ENCODE results near the gene CXCL17. TPM values are rescaled to one million over a fixed set of nuclear protein-coding genes. Genes with fewer than 3 reads are reported as not detected.

Gene CXCL17
- total RNA-seq, 3 donors from 2014 or later = not detected

DNA sequence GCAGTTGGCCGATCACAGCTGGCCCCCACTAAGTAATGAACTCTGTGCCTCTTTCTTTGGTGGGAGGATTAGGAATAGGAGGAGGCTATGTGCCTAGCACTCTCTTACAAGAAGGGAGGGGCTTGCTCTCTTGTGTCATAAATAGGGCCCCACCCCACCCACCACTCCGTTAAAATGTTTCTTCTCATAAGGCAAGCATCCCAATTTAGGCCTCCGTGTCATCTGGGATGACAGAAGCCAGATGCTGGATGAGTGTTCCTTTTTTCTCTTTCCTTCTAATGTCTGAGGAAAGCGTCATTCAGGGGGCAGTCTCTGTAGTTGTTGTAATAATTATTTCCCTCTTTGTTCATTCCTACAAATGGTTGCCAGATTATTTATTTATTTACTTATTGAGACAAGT, 15.4 kb downstream of the CXCL17 start, which contains the start of gene LIPE:
TSS of gene LIPE (minus strand) at position 76 of the 400 bp plus-strand sequence. CDS start 239 bp downstream, outside the sequence.
- DNase-seq (no peak), ATAC-seq (no peak)
- TF ChIP-seq, protein P1, sequence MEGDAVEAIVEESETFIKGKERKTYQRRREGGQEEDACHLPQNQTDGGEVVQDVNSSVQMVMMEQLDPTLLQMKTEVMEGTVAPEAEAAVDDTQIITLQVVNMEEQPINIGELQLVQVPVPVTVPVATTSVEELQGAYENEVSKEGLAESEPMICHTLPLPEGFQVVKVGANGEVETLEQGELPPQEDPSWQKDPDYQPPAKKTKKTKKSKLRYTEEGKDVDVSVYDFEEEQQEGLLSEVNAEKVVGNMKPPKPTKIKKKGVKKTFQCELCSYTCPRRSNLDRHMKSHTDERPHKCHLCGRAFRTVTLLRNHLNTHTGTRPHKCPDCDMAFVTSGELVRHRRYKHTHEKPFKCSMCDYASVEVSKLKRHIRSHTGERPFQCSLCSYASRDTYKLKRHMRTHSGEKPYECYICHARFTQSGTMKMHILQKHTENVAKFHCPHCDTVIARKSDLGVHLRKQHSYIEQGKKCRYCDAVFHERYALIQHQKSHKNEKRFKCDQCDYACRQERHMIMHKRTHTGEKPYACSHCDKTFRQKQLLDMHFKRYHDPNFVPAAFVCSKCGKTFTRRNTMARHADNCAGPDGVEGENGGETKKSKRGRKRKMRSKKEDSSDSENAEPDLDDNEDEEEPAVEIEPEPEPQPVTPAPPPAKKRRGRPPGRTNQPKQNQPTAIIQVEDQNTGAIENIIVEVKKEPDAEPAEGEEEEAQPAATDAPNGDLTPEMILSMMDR (IDR thresholded peaks at IDR 0.05) = no peak
- Histone ChIP-seq H3K9me3 (no peaks in the 10 kb centered on the region), H3K4me3 (no peak within 1 kb of the TSS), H3K36me3 (ENCODE audit: low read depth) (no peaks in the 10 kb centered on the region), H3K4me1 (ENCODE audit: low read depth) (peaks cover 8% of the 10 kb centered on the region)
- intact Hi-C loops (cut with DNase I, micrococcal nuclease) = no loop called here

DNA sequence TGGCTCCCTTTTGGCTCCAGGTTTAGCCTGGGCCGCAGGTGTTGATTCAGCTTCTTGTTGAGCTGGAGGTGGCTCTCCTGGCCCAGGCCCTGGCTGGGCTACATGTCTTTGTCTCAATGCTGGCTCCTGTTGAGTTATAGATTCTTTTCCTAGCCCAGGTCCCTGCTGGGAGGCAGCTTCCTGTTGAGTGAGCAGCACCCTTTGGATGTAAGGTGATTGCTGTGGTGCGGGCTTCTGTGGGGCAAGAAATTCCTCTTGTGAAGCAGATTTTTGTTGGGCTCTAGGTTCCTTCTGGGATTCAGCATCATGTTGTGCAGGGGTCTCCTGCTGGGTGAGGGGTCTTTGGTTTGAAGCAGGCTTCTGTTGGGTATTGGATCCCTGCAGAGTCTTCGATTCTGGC, 16.1 kb downstream of the CXCL17 start:
- no peak overlapping the region for H3K4me3 ChIP-seq
- no peak for ATAC-seq
- TF ChIP-seq, protein P1 (IDR thresholded peaks at IDR 0.05) = no peak
- H3K36me3 ChIP-seq (ENCODE audit: low read depth) = no peaks in the 10 kb centered on the region
- H3K4me1 ChIP-seq (ENCODE audit: low read depth) = peaks cover 8% of the 10 kb centered on the region
- intact Hi-C loops (cut with DNase I, micrococcal nuclease) = no loop called here
- no peaks in the 10 kb centered on the region for H3K9me3 ChIP-seq
- DNase-seq = no peak

DNA sequence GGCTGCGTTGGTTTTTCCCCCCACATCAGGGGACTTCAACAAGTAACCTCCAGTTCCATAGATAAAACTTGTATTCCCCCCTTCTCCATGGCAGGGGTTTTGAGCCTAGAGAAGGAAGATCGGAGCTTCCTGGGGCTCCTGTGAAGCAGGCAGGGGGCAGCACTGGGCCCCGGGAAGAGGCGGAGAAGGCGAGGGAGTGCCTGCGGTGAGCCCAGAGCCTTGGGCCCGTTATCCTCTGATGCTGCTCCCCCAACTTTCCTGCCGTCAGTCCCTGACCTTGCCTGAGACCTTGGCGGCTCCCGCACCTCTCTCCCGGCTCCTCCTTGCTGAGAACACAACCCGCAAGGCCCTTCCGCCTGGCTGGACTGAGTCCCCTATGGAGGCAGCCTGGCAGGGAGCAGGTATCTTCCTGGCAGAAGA, 18.0 kb downstream of the CXCL17 start:
- Histone ChIP-seq H3K36me3 (ENCODE audit: low read depth) (no peaks in the 10 kb centered on the region), H3K4me3 (no peak overlapping the region), H3K9me3 (no peaks in the 10 kb centered on the region), H3K4me1 (ENCODE audit: low read depth) (peaks cover 8% of the 10 kb centered on the region)
- intact Hi-C loops (cut with DNase I, micrococcal nuclease) = no loop called here
- TF ChIP-seq, protein P1 (IDR thresholded peaks at IDR 0.05) = no peak
- no peak for ATAC-seq
- no peak for DNase-seq

DNA sequence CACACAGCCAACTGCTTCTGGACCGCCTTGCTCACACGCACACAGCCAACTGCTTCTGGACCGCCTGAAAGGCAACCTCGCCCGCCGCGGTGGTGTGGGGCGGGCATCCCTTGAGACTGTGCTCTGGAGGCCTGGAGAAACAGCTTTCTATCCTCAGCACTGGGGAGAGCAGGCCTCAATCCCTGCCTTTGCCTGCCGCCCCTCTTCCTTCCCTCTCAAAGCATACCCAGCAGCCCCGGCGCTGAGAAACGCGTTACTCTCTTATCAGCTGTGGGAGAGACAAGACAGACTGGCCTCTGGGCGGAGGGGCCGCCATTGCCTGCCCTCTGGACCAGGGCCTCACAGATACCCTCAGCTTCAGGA, 18.4 kb downstream of the CXCL17 start:
- H3K4me3 ChIP-seq = no peak overlapping the region
- H3K9me3 ChIP-seq = no peaks in the 10 kb centered on the region
- ATAC-seq (no peak), DNase-seq (no peak)
- H3K36me3 ChIP-seq (ENCODE audit: low read depth) = no peaks in the 10 kb centered on the region
- intact Hi-C loops (cut with DNase I, micrococcal nuclease) = no loop called here
- H3K4me1 ChIP-seq (ENCODE audit: low read depth) = peaks cover 8% of the 10 kb centered on the region
- TF ChIP-seq, protein P1 (IDR thresholded peaks at IDR 0.05) = no peak

DNA sequence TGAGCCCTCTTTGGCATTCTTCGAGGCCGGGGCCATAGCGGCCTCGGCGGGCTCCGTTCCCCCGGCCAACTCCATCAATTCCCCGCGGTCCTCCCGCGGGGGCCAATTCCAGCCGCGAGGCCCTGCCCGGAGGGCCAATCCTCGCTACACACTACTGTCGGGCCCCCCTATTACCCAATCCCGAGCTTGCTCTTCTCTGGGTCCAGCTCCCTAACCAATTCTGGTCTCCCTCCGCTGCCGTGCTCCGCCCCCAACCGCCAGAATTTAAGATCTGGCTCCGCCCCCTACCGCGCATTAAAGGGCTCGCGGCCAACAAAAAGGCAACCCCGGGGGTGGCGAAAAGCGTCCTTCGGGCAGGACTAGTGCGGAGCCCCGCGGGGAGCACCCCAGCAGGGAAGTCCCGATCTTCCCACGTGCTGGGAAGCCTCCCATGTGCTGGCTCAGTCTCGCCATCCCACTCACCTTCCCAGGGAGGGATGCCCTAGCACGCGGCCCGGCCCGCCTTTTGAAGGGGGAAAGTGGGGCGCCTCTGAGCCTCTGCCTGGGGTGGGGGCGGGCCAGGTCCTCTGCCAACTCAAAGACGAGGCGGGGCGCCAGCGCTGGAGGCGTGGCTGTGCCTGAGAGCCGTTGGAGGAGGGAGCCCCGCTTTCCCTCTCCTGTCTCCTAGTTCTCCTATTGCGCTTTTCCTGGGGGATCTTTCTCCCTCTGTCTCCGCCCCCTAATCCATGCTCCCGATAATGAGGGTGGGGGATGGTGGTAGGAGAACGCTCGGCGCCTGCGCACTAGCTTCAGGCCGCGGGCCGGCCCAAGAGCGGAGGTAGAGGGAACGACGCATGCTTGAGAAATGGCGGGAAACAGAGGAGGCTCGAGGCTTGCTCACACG, 19.0 kb downstream of the CXCL17 start:
- TF ChIP-seq, protein P1 (IDR thresholded peaks at IDR 0.05) = no peak
- Histone ChIP-seq H3K9me3 (no peaks in the 10 kb centered on the region), H3K4me1 (ENCODE audit: low read depth) (peaks cover 8% of the 10 kb centered on the region), H3K36me3 (ENCODE audit: low read depth) (no peaks in the 10 kb centered on the region), H3K4me3 (peak overlapping the region; percentile 35)
- peak; percentile 94 for ATAC-seq
- intact Hi-C loops (cut with DNase I, micrococcal nuclease) = loop anchor here in 1 of 2 donors (2.0 kb wide), 1 partner anchor 63 kb away; no protein-coding TSS in a partner anchor
- DNase-seq = peak; percentile 92 to 93 (median 93)
